HG03066 (cell line): ENCODE measurements around the gene HMX1.

Experiments
- ATAC-seq: cut with Tn5 transposase; IDR thresholded peaks from one replicate; pipeline ENCODE4 v1.9.1; 2021; ENCODE audit warnings: low read depth; ENCODE audit not compliant: unreplicated experiment

The HMX1 gene

GRCh38 chr4:8857766-8858700 is 13.6 kb downstream of the HMX1 start:
- ATAC-seq = no peak

- ATAC-seq = no peak
Observed at GRCh38 chr4:8856835-8857621, 14.6 kb downstream of the HMX1 start.

GRCh38 chr4:8855818-8856245 is 15.8 kb downstream of the HMX1 start:
- no peak for ATAC-seq

- no peak for ATAC-seq
Observed at GRCh38 chr4:8854931-8855330, 16.7 kb downstream of the HMX1 start.

GRCh38 chr4:8854016-8854415 is 17.6 kb downstream of the HMX1 start:
- ATAC-seq = no peak

- ATAC-seq = no peak
Observed at GRCh38 chr4:8853249-8853648, 18.4 kb downstream of the HMX1 start.

GRCh38 chr4:8852118-8852704 is 19.4 kb downstream of the HMX1 start:
- ATAC-seq = no peak

GRCh38 chr4:8851321-8852117 is 20.1 kb downstream of the HMX1 start:
- no peak for ATAC-seq

GRCh38 chr4:8850830-8851188 is 20.8 kb downstream of the HMX1 start:
- no peak for ATAC-seq

GRCh38 chr4:8850074-8850829 is 21.4 kb downstream of the HMX1 start:
- no peak for ATAC-seq

GRCh38 chr4:8849266-8850073 is 22.2 kb downstream of the HMX1 start:
- ATAC-seq = no peak

GRCh38 chr4:8848507-8849265 is 23.0 kb downstream of the HMX1 start:
- no peak for ATAC-seq

- ATAC-seq = no peak
Observed at GRCh38 chr4:8847764-8848163, 23.9 kb downstream of the HMX1 start.

- no peak for ATAC-seq
Observed at GRCh38 chr4:8847331-8847730, 24.3 kb downstream of the HMX1 start.

- ATAC-seq = no peak
Observed at GRCh38 chr4:8846826-8847225, 24.8 kb downstream of the HMX1 start.

GRCh38 chr4:8846046-8846720 is 25.5 kb downstream of the HMX1 start:
- no peak for ATAC-seq

- ATAC-seq = no peak
Observed at GRCh38 chr4:8844976-8845690, 26.5 kb downstream of the HMX1 start.
